ENCODE measurements around the gene ZHX3. TPM values are rescaled to one million over a fixed set of nuclear protein-coding genes. Genes with fewer than 3 reads are reported as not detected.
"Not testable (repeated sequence)": the region's sequence is repeated elsewhere in the genome, so short reads cannot be mapped to it uniquely, and the experiment has no call there.

ZHX3 gene
- total and polyA plus RNA-seq, 8 donors, result 6.6 to 59.3 (median 18.7) TPM

- TF ChIP-seq POLR2AphosphoS5 (IDR thresholded peaks at IDR 0.05), result peak in 2 of 3 donors; percentile 8 to 17
- TF ChIP-seq EP300 (IDR thresholded peaks at IDR 0.05), result no peak
- Histone ChIP-seq H3K9me3 (no peaks in the 10 kb centered on the region), H3K27ac (peak overlapping the region in 4 of 5 donors; percentile 80 to 88 (median 87)), H3K4me1 (peaks cover 29 to 82% (median 62%) of the 10 kb centered on the region in 4 donors), H3K36me3 (no peaks in the 10 kb centered on the region), H3K4me3 (no peak overlapping the region), H3K27me3 (no peaks in the 10 kb centered on the region)
- WGBS, 5 donors, result 36 to 52% (median 44%) methylated on average over 2 of the region's 2 CpGs
- DNase-seq, result peak in 1 of 2 donors; percentile 60
- intact Hi-C loops (cut with DNase I; ENCODE audit: low total_unique reads), result no loop called here
Measured at GRCh38 chr20:41245086-41245707, 72.3 kb downstream of the ZHX3 start.

GRCh38 chr20:41242807-41243206 is 74.7 kb downstream of the ZHX3 start:
- 75 to 85% (median 82%) methylated on average over 2 of the region's 2 CpGs for WGBS, 5 donors
- intact Hi-C loops (cut with DNase I; ENCODE audit: low total_unique reads), result no loop called here

GRCh38 chr20:41242352-41242751 is 75.2 kb downstream of the ZHX3 start:
- intact Hi-C loops (cut with DNase I; ENCODE audit: low total_unique reads), result no loop called here
- no peak for DNase-seq
- peaks cover 0 to 5% (median 4%) of the 10 kb centered on the region in 4 donors for H3K36me3 ChIP-seq
- H3K27me3 ChIP-seq, result no peaks in the 10 kb centered on the region
- no peak for TF ChIP-seq POLR2A (IDR thresholded peaks at IDR 0.05)
- no peak for TF ChIP-seq EP300 (IDR thresholded peaks at IDR 0.05)
- no peak for TF ChIP-seq POLR2AphosphoS5 (IDR thresholded peaks at IDR 0.05)
- TF ChIP-seq CTCF (IDR thresholded peaks at IDR 0.05), result no peak
- no peak overlapping the region for H3K27ac ChIP-seq
- H3K4me3 ChIP-seq, result no peak overlapping the region
- WGBS, 5 donors, result 47 to 80% (median 53%) methylated on average over 1 of the region's 1 CpG
- H3K9me3 ChIP-seq, result no peaks in the 10 kb centered on the region
- peaks cover 18 to 65% (median 37%) of the 10 kb centered on the region in 4 donors for H3K4me1 ChIP-seq

More at GRCh38 chr20:41242807-41243206, 74.7 kb downstream of the ZHX3 start:
- Histone ChIP-seq H3K9me3 (no peaks in the 10 kb centered on the region), H3K4me3 (no peak overlapping the region), H3K4me1 (peaks cover 22 to 69% (median 41%) of the 10 kb centered on the region in 4 donors), H3K27ac (no peak overlapping the region), H3K36me3 (peaks cover 0 to 5% (median 4%) of the 10 kb centered on the region in 4 donors), H3K27me3 (no peaks in the 10 kb centered on the region)
- no peak for TF ChIP-seq POLR2A (IDR thresholded peaks at IDR 0.05)
- no peak for TF ChIP-seq EP300 (IDR thresholded peaks at IDR 0.05)
- no peak for TF ChIP-seq POLR2AphosphoS5 (IDR thresholded peaks at IDR 0.05)
- TF ChIP-seq CTCF (IDR thresholded peaks at IDR 0.05), result no peak
- no peak for DNase-seq

GRCh38 chr20:41237233-41237632 is 80.3 kb downstream of the ZHX3 start:
- H3K4me3 ChIP-seq; intact Hi-C loops (cut with DNase I; ENCODE audit: low total_unique reads); H3K27ac ChIP-seq; DNase-seq; H3K27me3 ChIP-seq; H3K36me3 ChIP-seq; H3K9me3 ChIP-seq: not testable (repeated sequence)
- peaks cover 24 to 51% (median 26%) of the 10 kb centered on the region in 4 donors for H3K4me1 ChIP-seq
- WGBS, 5 donors, result 94 to 100% (median 98%) methylated on average over 2 to 3 of the region's 3 CpGs

GRCh38 chr20:41236818-41237217 is 80.7 kb downstream of the ZHX3 start:
- intact Hi-C loops (cut with DNase I; ENCODE audit: low total_unique reads); H3K27ac ChIP-seq; DNase-seq; H3K4me3 ChIP-seq; H3K36me3 ChIP-seq; H3K9me3 ChIP-seq; H3K27me3 ChIP-seq: not testable (repeated sequence)
- WGBS, 5 donors, result 83 to 100% (median 95%) methylated on average over 1 of the region's 1 CpG
- H3K4me1 ChIP-seq, result peaks cover 24 to 54% (median 29%) of the 10 kb centered on the region in 4 donors

- H3K4me3 ChIP-seq, result no peak overlapping the region
- H3K27ac ChIP-seq, result peak overlapping the region in 4 of 5 donors; percentile 58 to 74 (median 66)
- TF ChIP-seq CTCF (IDR thresholded peaks at IDR 0.05) (no peak), EP300 (IDR thresholded peaks at IDR 0.05) (no peak), POLR2AphosphoS5 (IDR thresholded peaks at IDR 0.05) (no peak), POLR2A (IDR thresholded peaks at IDR 0.05) (no peak)
- H3K4me1 ChIP-seq, result peaks cover 24 to 48% (median 31%) of the 10 kb centered on the region in 4 donors
- no peaks in the 10 kb centered on the region for H3K27me3 ChIP-seq
- WGBS, 5 donors, result 23 to 61% (median 42%) methylated on average over 4 of the region's 4 CpGs
- intact Hi-C loops (cut with DNase I; ENCODE audit: low total_unique reads), result no loop called here
- peaks cover 0 to 5% (median 4%) of the 10 kb centered on the region in 4 donors for H3K36me3 ChIP-seq
- DNase-seq, result no peak
- H3K9me3 ChIP-seq, result no peaks in the 10 kb centered on the region
Measured at GRCh38 chr20:41234546-41234945, 83.0 kb downstream of the ZHX3 start.

Data from stomach (tissue), 9 donors.